Retinal pigment epithelial cell (primary cell): ENCODE results near the gene PDPR.
"Not testable (repeated sequence)": the region's sequence is repeated elsewhere in the genome, so short reads cannot be mapped to it uniquely, and the experiment has no call there.

Experiments
- DNase-seq: peaks from one replicate; pipeline ENCODE4 v3.0.0-alpha.2; 2010; ENCODE audit warnings: low read depth
- H3K4me3 ChIP-seq: 2 replicates; pipeline ENCODE4 v1.5.1; 2011; ENCODE audit warnings: mild to moderate bottlenecking, low read length, control low read depth, moderate library complexity
- TF ChIP-seq, protein P1 (sequence below): conservative IDR thresholded peaks from 2 replicates; pipeline ENCODE4 v1.5.1; 2011; ENCODE audit warnings: low read depth, low read length, control low read depth, inconsistent platforms

PDPR gene

DNA sequence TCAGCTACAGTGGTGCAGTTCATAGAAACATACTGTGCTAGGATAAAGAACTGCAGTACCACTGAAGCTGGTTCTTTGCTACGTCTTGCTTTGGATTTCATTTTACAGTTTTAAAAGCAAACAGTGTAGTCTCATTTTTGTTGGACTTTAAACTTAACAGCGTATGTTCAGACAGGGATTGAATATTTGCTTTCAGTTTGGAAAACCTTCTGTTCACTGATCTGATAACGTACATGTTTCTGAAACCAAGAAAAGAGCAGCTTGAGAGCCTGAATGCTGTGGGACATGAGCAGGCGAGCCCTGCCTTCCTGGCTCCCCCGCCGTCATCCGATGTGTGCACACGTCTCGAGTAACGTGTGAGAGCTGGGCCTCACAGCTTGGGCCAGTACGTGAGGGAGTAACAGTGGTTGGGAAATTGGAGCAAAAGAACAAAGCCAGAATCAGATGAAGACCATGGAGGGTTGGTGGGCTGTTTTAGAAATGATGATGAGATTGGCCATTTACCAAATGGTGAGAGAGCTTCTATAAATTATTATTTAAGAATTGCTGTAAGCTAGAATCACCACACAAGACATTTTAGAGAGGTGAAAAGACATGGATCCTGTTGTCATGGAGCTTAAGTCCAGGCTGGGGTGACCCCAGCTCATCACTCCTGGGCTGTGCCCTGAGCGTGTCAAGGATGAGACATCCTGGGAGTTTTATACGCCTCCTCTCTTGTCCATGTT lies 38.6 kb downstream of the PDPR start:
- no peak for DNase-seq
- H3K4me3 ChIP-seq = no peak overlapping the region
- TF ChIP-seq, protein P1, sequence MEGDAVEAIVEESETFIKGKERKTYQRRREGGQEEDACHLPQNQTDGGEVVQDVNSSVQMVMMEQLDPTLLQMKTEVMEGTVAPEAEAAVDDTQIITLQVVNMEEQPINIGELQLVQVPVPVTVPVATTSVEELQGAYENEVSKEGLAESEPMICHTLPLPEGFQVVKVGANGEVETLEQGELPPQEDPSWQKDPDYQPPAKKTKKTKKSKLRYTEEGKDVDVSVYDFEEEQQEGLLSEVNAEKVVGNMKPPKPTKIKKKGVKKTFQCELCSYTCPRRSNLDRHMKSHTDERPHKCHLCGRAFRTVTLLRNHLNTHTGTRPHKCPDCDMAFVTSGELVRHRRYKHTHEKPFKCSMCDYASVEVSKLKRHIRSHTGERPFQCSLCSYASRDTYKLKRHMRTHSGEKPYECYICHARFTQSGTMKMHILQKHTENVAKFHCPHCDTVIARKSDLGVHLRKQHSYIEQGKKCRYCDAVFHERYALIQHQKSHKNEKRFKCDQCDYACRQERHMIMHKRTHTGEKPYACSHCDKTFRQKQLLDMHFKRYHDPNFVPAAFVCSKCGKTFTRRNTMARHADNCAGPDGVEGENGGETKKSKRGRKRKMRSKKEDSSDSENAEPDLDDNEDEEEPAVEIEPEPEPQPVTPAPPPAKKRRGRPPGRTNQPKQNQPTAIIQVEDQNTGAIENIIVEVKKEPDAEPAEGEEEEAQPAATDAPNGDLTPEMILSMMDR = no peak

DNA sequence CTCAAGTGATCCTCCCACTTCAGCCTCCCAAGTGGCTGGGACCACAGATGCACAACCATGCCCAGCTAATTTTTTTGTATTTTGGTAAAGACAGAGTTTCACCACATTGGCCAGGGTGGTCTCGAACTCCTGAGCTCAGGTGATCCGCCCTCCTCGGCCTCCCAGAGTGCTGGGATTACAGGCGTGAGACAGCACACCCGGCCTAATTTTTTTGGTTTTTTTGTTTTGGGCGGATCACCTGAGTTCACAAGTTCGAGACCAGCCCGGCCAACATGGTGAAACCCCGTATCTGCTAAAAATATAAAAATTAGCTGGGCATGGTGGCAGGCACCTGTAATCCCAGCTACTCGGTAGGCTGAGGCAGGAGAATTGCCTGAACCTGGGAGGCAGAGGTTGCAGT lies 40.6 kb downstream of the PDPR start:
- DNase-seq = not testable (repeated sequence)

DNA sequence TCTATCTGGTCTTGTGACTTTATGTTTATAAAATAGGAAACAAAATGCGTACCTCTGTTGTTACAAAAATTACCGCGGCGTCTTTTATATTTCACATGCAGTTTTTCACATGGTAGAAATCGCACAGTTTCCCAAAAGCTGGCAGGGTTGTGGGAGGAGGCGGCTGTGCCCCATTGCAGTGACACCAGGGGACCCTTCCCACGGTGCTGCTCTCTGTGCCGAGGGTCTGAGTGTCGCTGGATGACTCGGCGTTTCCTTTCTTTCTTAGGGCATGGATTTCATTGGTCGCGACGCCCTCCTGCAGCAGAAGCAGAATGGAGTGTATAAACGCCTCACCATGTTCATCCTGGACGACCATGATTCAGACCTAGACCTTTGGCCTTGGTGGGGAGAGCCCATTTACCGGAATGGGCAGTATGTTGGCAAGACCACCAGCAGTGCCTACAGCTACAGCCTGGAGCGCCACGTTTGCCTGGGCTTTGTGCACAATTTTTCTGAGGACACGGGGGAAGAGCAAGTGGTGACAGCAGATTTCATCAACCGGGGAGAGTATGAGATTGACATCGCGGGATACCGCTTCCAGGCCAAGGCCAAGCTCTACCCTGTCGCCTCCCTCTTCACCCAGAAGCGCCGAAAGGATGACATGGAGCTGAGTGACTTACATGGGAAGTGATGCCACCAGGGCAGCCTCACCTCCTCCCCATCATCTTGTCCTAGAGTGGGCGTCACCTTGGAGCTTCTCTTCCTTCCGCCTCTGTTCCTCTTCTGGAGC lies 42.3 kb downstream of the PDPR start:
- DNase-seq = no peak

More for the DNA sequence above, 40.6 kb downstream of the PDPR start:
- H3K4me3 ChIP-seq = not testable (repeated sequence)

DNA sequence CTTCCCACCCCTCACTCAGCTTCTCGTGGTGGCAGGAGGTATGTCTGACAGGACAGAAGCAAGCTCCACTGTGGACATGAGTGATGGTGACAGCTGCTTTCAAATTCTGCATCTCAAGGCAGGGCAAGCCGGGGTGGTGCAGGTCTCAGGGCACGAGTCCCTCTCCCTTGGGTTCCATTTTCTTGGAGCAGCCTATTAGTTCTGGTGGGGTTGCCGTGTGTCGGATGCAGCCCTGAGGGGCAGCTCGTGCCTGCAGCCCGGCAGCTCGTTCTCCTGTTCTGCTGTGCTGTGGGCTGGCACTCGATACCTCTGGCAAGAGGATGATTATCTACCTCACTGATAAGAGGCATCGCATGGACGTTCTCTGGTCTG lies 43.0 kb downstream of the PDPR start:
- H3K4me3 ChIP-seq = no peak overlapping the region
- no peak for DNase-seq
- TF ChIP-seq, protein P1 = no peak

More for the DNA sequence above, 42.3 kb downstream of the PDPR start:
- no peak overlapping the region for H3K4me3 ChIP-seq
- TF ChIP-seq, protein P1 = no peak

DNA sequence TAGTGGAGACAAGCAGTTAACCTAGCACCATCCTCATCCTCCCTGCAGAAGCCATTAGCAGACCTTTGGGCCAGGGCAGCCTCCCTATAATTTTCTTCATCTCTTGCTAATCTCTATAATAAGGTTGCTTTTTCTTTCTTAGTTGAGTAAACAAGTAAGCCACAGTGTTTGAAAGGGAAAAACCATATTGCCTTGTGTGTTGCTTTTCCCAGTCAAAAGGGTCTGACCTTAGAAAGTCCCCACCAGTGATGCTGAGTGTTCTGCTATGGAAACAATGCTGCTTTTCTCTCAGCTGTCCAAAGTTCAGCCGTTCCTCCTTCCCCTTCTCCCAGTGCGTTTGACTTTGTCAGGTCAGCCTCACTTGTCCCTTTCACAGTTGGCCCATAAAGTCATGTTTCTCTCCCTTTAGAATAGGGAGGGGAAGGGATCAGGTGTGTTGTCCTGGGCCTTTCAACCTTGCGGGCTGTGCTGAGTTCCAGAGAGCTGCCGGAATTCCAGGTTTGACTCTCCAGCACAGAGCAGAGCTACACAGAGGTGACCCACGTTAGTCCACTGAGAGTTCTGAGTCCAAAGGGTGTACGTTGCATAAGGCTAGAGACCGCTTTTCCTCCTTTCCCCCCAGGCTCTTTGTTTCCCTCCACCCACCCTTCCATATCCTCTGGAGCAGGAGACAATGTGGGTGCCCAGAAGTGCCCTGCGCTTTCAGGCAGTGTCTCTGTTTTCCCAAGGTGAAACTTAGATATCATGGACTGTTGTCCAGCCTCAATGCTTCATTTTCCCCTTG lies 43.5 kb downstream of the PDPR start:
- TF ChIP-seq, protein P1 = no peak
- H3K4me3 ChIP-seq = no peak overlapping the region
- DNase-seq = no peak

DNA sequence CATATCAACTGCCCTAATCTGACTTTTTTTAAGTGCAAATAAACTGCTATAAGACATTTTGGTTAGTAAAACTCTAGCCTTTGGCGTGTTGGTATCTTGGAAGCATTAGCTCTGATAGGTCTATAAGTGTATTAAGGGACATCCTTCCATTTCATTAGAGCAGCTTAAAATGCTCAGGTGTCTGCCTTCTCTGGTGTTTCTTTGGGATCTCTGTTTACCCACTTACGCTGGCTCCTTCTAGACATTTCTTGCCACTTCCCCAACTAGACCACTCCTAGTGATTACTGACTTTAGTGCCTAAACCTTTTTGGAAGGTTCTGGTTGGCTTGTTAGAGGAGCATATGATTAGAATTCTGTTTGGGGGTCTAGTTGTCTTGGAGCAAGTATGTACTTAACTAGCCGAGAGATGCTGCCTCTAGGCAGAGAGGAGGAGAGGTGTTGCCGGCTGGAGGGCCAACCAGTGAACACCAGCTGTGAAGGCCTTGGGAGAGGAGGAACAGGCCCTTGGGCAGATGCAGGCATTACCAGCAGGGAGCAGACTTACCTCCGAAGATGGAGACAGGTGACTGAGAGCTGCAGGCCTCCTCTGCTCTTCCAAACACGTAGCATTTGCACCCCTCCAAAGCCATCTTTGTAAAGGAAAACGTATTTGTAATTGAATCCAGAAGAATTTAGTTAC lies 44.3 kb downstream of the PDPR start:
- TF ChIP-seq, protein P1 = peak; percentile 20
- no peak for DNase-seq
- H3K4me3 ChIP-seq = no peak overlapping the region
